ENCODE measurements around the gene CRTAC1. TPM values are rescaled to one million over a fixed set of nuclear protein-coding genes. Genes with fewer than 3 reads are reported as not detected.
A peak's percentile ranks its signal among the peaks of the same experiment; 100 is the strongest.

CRTAC1 gene
- polyA plus RNA-seq, 3 donors = not detected

- Mint-ChIP-seq H3K4me3 (no peak overlapping the region), H3K9me3 (peaks cover 0 to under 1% (median 0%) of the 10 kb centered on the region in 7 donors), H3K4me1 (no peaks in the 10 kb centered on the region), H3K27me3 (ENCODE audit: low read depth in 3 of 3) (peaks cover 5 to 18% (median 16%) of the 10 kb centered on the region in 3 donors), H3K27ac (peak overlapping the region in 1 of 7 donors; percentile 9), H3K36me3 (no peaks in the 10 kb centered on the region)
- Histone ChIP-seq H3K9ac (ENCODE audit: insufficient read depth, low read length, poor library complexity, severe bottlenecking) (no peak overlapping the region), H4K20me1 (ENCODE audit: insufficient read depth, low read length) (no peaks in the 10 kb centered on the region), H3K4me3 (replicated peaks in 1 of 3; ENCODE audit: low read depth in 2 of 3, low read length in 3 of 3) (no peak overlapping the region), H3K9me3 (replicated peaks in 1 of 2; ENCODE audit: control insufficient read depth in 1 of 2, insufficient read depth in 1 of 2, low read length in 2 of 2) (no peaks in the 10 kb centered on the region), H3K79me2 (ENCODE audit: insufficient read depth, low read length) (no peaks in the 10 kb centered on the region), H3K27me3 (ENCODE audit: control insufficient read depth in 2 of 2, insufficient read depth in 2 of 2, low read length in 2 of 2) (no peaks in the 10 kb centered on the region), H3K4me2 (replicated peaks; ENCODE audit: extremely low read depth, low read length, poor library complexity, severe bottlenecking) (no peak overlapping the region), H3K27ac (ENCODE audit: low read depth in 1 of 2, low read length in 2 of 2) (no peak overlapping the region), H2AFZ (ENCODE audit: insufficient read depth, low read depth, low read length, poor library complexity, severe bottlenecking) (no peak overlapping the region), H3K4me1 (ENCODE audit: control insufficient read depth in 1 of 2, insufficient read depth in 2 of 2, low read length in 2 of 2) (no peaks in the 10 kb centered on the region), H3K36me3 (replicated peaks in 1 of 2; ENCODE audit: control insufficient read depth in 1 of 2, insufficient read depth in 2 of 2, low read length in 2 of 2) (no peaks in the 10 kb centered on the region)
- no peak for TF ChIP-seq CTCF (IDR thresholded peaks at IDR 0.05)
- 100% methylated on average over 6 of the region's 12 CpGs for WGBS (ENCODE audit: insufficient coverage)
- no peak for DNase-seq
- intact Hi-C loops (cut with micrococcal nuclease) = no loop called here
Measured at GRCh38 chr10:97901381-97901780, 129.0 kb downstream of the CRTAC1 start.

GRCh38 chr10:97898429-97898828 lies 132.0 kb downstream of the CRTAC1 start:
- no peaks in the 10 kb centered on the region for H3K4me1 Mint-ChIP-seq
- whole genome bisulfite sequencing (ENCODE audit: insufficient coverage) = 25% methylated on average over 4 of the region's 4 CpGs
- no peak overlapping the region for H3K9ac ChIP-seq (ENCODE audit: insufficient read depth, low read length, poor library complexity, severe bottlenecking)
- no peak overlapping the region for H3K4me2 ChIP-seq (replicated peaks; ENCODE audit: extremely low read depth, low read length, poor library complexity, severe bottlenecking)
- no peaks in the 10 kb centered on the region for H3K4me1 ChIP-seq (ENCODE audit: control insufficient read depth in 1 of 2, insufficient read depth in 2 of 2, low read length in 2 of 2)
- peaks cover 4 to 9% (median 4%) of the 10 kb centered on the region in 3 donors for H3K27me3 Mint-ChIP-seq (ENCODE audit: low read depth in 3 of 3)
- H3K27ac ChIP-seq (ENCODE audit: low read depth in 1 of 2, low read length in 2 of 2) = no peak overlapping the region
- no peak for DNase-seq
- intact Hi-C loops (cut with micrococcal nuclease) = no loop called here
- H3K4me3 Mint-ChIP-seq = no peak overlapping the region
- H3K36me3 ChIP-seq (replicated peaks in 1 of 2; ENCODE audit: control insufficient read depth in 1 of 2, insufficient read depth in 2 of 2, low read length in 2 of 2) = no peaks in the 10 kb centered on the region
- no peaks in the 10 kb centered on the region for H4K20me1 ChIP-seq (ENCODE audit: insufficient read depth, low read length)
- H2AFZ ChIP-seq (ENCODE audit: insufficient read depth, low read depth, low read length, poor library complexity, severe bottlenecking) = no peak overlapping the region
- H3K4me3 ChIP-seq (replicated peaks in 1 of 3; ENCODE audit: low read depth in 2 of 3, low read length in 3 of 3) = no peak overlapping the region
- no peaks in the 10 kb centered on the region for H3K36me3 Mint-ChIP-seq
- no peaks in the 10 kb centered on the region for H3K79me2 ChIP-seq (ENCODE audit: insufficient read depth, low read length)
- H3K27me3 ChIP-seq (ENCODE audit: control insufficient read depth in 2 of 2, insufficient read depth in 2 of 2, low read length in 2 of 2) = peaks cover 0 to 2% of the 10 kb centered on the region in 2 donors
- H3K9me3 Mint-ChIP-seq = no peaks in the 10 kb centered on the region
- H3K27ac Mint-ChIP-seq = no peak overlapping the region
- no peaks in the 10 kb centered on the region for H3K9me3 ChIP-seq (replicated peaks in 1 of 2; ENCODE audit: control insufficient read depth in 1 of 2, insufficient read depth in 1 of 2, low read length in 2 of 2)
- no peak for TF ChIP-seq CTCF (IDR thresholded peaks at IDR 0.05)
